ENCODE data around the gene AFAP1.
A peak's percentile ranks its signal among the peaks of the same experiment; 100 is the strongest.

AFAP1 gene

GRCh38 chr4:7806338-7807090 is 133.1 kb downstream of the AFAP1 start:
- DNase-seq (ENCODE audit: extremely low spot score): no peak
- POLR2A ChIA-PET: no interaction called here
- CTCF ChIA-PET: interaction anchor here (0.6 to 3.3 kb wide), 4 partner anchors 13 to 173 kb away, joined by 3 to 19 read pairs (median 3); partner anchors contain the start of gene AFAP1

DNA sequence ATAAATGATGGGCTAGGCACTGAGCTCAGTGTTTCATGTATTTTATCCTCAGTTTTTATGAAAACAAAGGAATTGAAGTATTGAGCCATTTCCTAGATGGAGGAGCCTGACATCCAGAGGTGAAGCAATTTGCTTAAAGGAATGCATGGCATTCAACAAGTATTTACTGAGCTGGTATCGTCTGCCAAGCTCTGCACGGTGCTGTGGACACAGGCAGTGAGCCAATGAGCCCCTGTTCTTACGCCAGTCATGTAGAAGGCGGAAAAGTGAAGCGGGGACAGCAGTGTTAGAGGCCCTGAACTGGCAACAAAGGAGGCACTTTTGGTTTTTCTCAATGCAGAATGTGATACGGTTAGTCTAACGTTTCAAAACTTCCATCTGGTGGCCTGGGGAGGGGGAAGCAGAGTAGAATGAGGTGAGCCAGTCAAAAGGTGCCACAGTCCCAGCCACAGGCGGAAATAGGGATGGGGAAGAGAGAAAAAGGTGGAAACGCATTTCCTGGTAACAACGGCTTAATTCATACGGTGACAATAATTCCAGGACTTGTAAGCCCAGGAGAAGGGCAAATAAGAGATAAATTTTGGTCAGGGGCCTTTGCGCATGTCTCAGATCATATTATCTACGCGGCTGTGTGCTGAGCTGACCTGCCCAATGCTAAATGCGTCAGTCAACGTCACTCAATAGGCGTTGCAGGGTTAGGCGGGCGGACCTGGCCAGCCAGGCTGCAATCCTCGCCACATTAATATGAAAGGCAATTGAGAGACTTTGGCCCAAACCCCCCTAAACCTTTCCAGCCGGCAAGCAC is 133.9 kb downstream of the AFAP1 start:
- CTCF ChIA-PET: interaction anchor here (0.6 to 3.3 kb wide), 3 partner anchors 39 to 181 kb away, joined by 3 to 19 read pairs (median 18); no protein-coding TSS in a partner anchor
- POLR2A ChIA-PET: no interaction called here
- TF ChIP-seq FOXK2 (IDR thresholded peaks at IDR 0.05) (no peak), ELF4 (IDR thresholded peaks at IDR 0.05) (no peak), BHLHE40 (IDR thresholded peaks at IDR 0.05; ENCODE audit: borderline replicate concordance) (no peak), L3MBTL2 (conservative IDR thresholded peaks at IDR 0.05) (no peak), FOXA1 (IDR thresholded peaks at IDR 0.05) (no peak), ARNT (IDR thresholded peaks at IDR 0.05) (no peak), SUZ12 (IDR thresholded peaks at IDR 0.05) (no peak), SP1 (IDR thresholded peaks at IDR 0.05) (no peak), LEF1 (IDR thresholded peaks at IDR 0.05; ENCODE audit: borderline replicate concordance) (no peak), TARDBP (IDR thresholded peaks at IDR 0.05) (no peak), NFRKB (IDR thresholded peaks at IDR 0.05) (no peak), CTBP1 (IDR thresholded peaks at IDR 0.05; ENCODE audit: borderline replicate concordance) (no peak), HDGF (IDR thresholded peaks at IDR 0.05; ENCODE audit: borderline replicate concordance) (no peak), ZNF384 (IDR thresholded peaks at IDR 0.05) (no peak), FOXM1 (IDR thresholded peaks at IDR 0.05; ENCODE audit: borderline replicate concordance) (no peak), PKNOX1 (IDR thresholded peaks at IDR 0.05) (no peak)
- no peak for DNase-seq (ENCODE audit: extremely low spot score)

More at GRCh38 chr4:7806338-7807090, 133.1 kb downstream of the AFAP1 start:
- TF ChIP-seq LEF1 (IDR thresholded peaks at IDR 0.05; ENCODE audit: borderline replicate concordance): no peak

DNA sequence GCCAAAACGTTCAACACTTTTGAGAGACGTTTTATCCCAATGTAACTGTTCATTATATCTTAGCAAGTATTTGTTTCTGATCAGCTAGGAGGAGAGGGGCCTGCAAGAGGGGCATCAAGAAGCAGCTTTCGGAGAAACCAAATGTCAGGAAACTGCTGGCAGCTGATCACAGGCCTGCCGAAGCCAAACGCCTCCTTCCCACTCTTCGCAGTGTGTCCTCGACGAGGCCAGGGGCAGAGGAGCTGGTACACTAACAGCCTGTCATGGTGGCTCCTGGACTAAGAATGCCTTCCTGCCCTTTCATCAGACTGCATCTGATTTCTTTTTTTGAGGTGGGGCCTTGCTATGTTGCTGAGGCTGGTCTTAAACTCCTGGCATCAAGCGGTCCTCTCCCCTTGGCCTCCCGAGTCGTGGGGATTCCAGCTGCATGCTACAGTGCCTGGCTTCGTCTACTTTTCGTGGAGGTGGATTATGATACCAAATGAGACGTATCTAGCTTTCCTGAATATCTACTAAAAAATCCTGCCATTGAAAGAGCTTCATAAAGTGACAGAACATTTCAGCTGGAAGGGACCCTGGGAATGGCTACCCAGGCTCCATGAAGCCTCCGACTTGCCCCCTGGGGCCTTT is 134.8 kb downstream of the AFAP1 start:
- DNase-seq (ENCODE audit: extremely low spot score): no peak
- ChIA-PET CTCF (interaction anchor here (0.6 to 3.3 kb wide), 32 partner anchors 9 to 616 kb away, joined by 3 to 19 read pairs (median 4); partner anchors contain the start of gene AFAP1), POLR2A (interaction anchor here (1.2 kb wide), 1 partner anchor 23 kb away, joined by 3 read pairs; no protein-coding TSS in a partner anchor)
- TF ChIP-seq L3MBTL2 (conservative IDR thresholded peaks at IDR 0.05) (no peak), SUZ12 (IDR thresholded peaks at IDR 0.05) (no peak), SP1 (IDR thresholded peaks at IDR 0.05) (no peak), CTBP1 (IDR thresholded peaks at IDR 0.05; ENCODE audit: borderline replicate concordance) (no peak), LEF1 (IDR thresholded peaks at IDR 0.05; ENCODE audit: borderline replicate concordance) (no peak), ELF4 (IDR thresholded peaks at IDR 0.05) (no peak), NFRKB (IDR thresholded peaks at IDR 0.05) (no peak), ZNF384 (IDR thresholded peaks at IDR 0.05) (no peak), FOXM1 (IDR thresholded peaks at IDR 0.05; ENCODE audit: borderline replicate concordance) (no peak), FOXA1 (IDR thresholded peaks at IDR 0.05) (no peak), TARDBP (IDR thresholded peaks at IDR 0.05) (no peak), ARNT (IDR thresholded peaks at IDR 0.05) (no peak), PKNOX1 (IDR thresholded peaks at IDR 0.05) (no peak), BHLHE40 (IDR thresholded peaks at IDR 0.05; ENCODE audit: borderline replicate concordance) (no peak), FOXK2 (IDR thresholded peaks at IDR 0.05) (no peak), HDGF (IDR thresholded peaks at IDR 0.05; ENCODE audit: borderline replicate concordance) (no peak)

DNA sequence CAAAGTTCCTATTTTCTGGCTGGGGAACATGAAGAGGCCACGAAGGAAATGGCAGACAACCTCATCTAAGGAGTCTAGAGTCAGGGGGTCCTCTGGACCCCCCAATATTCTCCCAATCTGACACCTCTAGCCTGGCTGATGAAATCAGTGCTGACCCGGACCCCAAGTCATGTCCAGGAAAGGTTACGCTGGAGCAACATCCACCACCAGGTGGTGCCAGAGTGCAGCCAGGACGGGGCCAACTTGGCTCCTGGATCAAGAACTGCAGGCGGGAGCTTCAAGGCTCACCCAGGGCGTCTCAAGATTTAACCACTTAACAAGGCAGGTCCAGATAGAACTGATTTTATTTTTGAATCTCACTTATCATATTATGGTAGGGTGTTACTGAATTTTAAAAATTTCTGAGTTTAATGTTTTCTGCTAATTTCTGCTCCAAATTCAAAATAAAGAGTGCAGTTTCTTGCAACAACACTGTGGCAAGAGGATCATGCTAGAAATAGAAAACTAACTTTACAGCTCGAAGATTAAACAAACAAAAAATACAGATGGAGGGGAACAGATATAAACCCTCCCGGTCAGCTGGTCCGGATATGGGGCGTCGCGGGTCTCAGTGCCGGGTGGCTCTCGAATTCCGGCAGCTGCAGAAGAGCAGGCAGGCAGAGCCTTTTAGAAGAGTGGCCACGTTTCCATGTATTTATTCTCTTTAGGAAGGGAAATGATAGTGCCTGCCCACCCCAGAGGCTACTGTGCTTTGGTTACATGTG is 135.5 kb downstream of the AFAP1 start:
- CTCF ChIA-PET: interaction anchor here (0.6 to 3.3 kb wide), 32 partner anchors 10 to 615 kb away, joined by 3 to 19 read pairs (median 4); partner anchors contain the start of gene AFAP1
- TF ChIP-seq SP1 (IDR thresholded peaks at IDR 0.05) (no peak), FOXA1 (IDR thresholded peaks at IDR 0.05) (no peak), CTBP1 (IDR thresholded peaks at IDR 0.05; ENCODE audit: borderline replicate concordance) (no peak), SUZ12 (IDR thresholded peaks at IDR 0.05) (no peak), ZNF384 (IDR thresholded peaks at IDR 0.05) (no peak), FOXM1 (IDR thresholded peaks at IDR 0.05; ENCODE audit: borderline replicate concordance) (no peak), FOXK2 (IDR thresholded peaks at IDR 0.05) (no peak), ELF4 (IDR thresholded peaks at IDR 0.05) (no peak), NFRKB (IDR thresholded peaks at IDR 0.05) (no peak), BHLHE40 (IDR thresholded peaks at IDR 0.05; ENCODE audit: borderline replicate concordance) (no peak), L3MBTL2 (conservative IDR thresholded peaks at IDR 0.05) (no peak), TARDBP (IDR thresholded peaks at IDR 0.05) (no peak), HDGF (IDR thresholded peaks at IDR 0.05; ENCODE audit: borderline replicate concordance) (no peak), ARNT (IDR thresholded peaks at IDR 0.05) (no peak)
- POLR2A ChIA-PET: interaction anchor here (1.2 kb wide), 1 partner anchor 24 kb away, joined by 3 read pairs; no protein-coding TSS in a partner anchor
- peak; percentile 86 for DNase-seq (ENCODE audit: extremely low spot score)

GRCh38 chr4:7803371-7803770 is 136.3 kb downstream of the AFAP1 start:
- ChIA-PET POLR2A (interaction anchor here (1.2 kb wide), 1 partner anchor 25 kb away, joined by 3 read pairs; no protein-coding TSS in a partner anchor), CTCF (interaction anchor here (1.0 to 3.3 kb wide), 18 partner anchors 9 to 186 kb away, joined by 3 to 19 read pairs (median 6); no protein-coding TSS in a partner anchor)
- no peak for DNase-seq (ENCODE audit: extremely low spot score)
- no peak for TF ChIP-seq SUZ12 (IDR thresholded peaks at IDR 0.05)
- TF ChIP-seq FOXM1 (IDR thresholded peaks at IDR 0.05; ENCODE audit: borderline replicate concordance): no peak
- TF ChIP-seq ARNT (IDR thresholded peaks at IDR 0.05): no peak
- TF ChIP-seq TARDBP (IDR thresholded peaks at IDR 0.05): no peak
- TF ChIP-seq FOXK2 (IDR thresholded peaks at IDR 0.05): no peak
- TF ChIP-seq CTBP1 (IDR thresholded peaks at IDR 0.05; ENCODE audit: borderline replicate concordance): no peak
- TF ChIP-seq HDGF (IDR thresholded peaks at IDR 0.05; ENCODE audit: borderline replicate concordance): no peak
- no peak for TF ChIP-seq ZNF384 (IDR thresholded peaks at IDR 0.05)
- TF ChIP-seq L3MBTL2 (conservative IDR thresholded peaks at IDR 0.05): no peak
- no peak for TF ChIP-seq LEF1 (IDR thresholded peaks at IDR 0.05; ENCODE audit: borderline replicate concordance)
- TF ChIP-seq FOXA1 (IDR thresholded peaks at IDR 0.05): no peak
- TF ChIP-seq NFRKB (IDR thresholded peaks at IDR 0.05): no peak
- TF ChIP-seq PKNOX1 (IDR thresholded peaks at IDR 0.05): no peak
- no peak for TF ChIP-seq BHLHE40 (IDR thresholded peaks at IDR 0.05; ENCODE audit: borderline replicate concordance)
- TF ChIP-seq SP1 (IDR thresholded peaks at IDR 0.05): no peak
- no peak for TF ChIP-seq ELF4 (IDR thresholded peaks at IDR 0.05)
